ENCODE measurements around the gene LRATD1.
"Not testable (repeated sequence)": the region's sequence is repeated elsewhere in the genome, so short reads cannot be mapped to it uniquely, and the experiment has no call there.

The LRATD1 gene

GRCh38 chr2:14632133-14632936 lies at the start of gene LRATD1:
Gene LRATD1, plus strand, starts transcription at chr2:14632717. Its CDS starts 1,263 bp downstream, at chr2:14633980.
- peak; percentile 71 for DNase-seq

GRCh38 chr2:14583059-14583458 lies 49.5 kb upstream of the LRATD1 start:
- DNase-seq = no peak

GRCh38 chr2:14583802-14584201 lies 48.7 kb upstream of the LRATD1 start:
- DNase-seq = no peak

GRCh38 chr2:14587119-14587518 lies 45.4 kb upstream of the LRATD1 start:
- DNase-seq = no peak

GRCh38 chr2:14601156-14601770 lies 31.3 kb upstream of the LRATD1 start:
- no peak for DNase-seq

- DNase-seq = no peak
Measured at GRCh38 chr2:14602309-14602708, 30.2 kb upstream of the LRATD1 start.

- DNase-seq = no peak
Measured at GRCh38 chr2:14603676-14604075, 28.8 kb upstream of the LRATD1 start.

GRCh38 chr2:14608245-14608644 lies 24.3 kb upstream of the LRATD1 start:
- DNase-seq = no peak

GRCh38 chr2:14614017-14614416 lies 18.5 kb upstream of the LRATD1 start:
- DNase-seq = no peak

GRCh38 chr2:14615121-14615520 lies 17.4 kb upstream of the LRATD1 start:
- no peak for DNase-seq

- DNase-seq = no peak
Measured at GRCh38 chr2:14615760-14616159, 16.8 kb upstream of the LRATD1 start.

GRCh38 chr2:14616342-14616741 lies 16.2 kb upstream of the LRATD1 start:
- no peak for DNase-seq

GRCh38 chr2:14616950-14617349 lies 15.6 kb upstream of the LRATD1 start:
- no peak for DNase-seq

GRCh38 chr2:14619441-14619840 lies 13.1 kb upstream of the LRATD1 start:
- DNase-seq = no peak

- no peak for DNase-seq
Measured at GRCh38 chr2:14621114-14621513, 11.4 kb upstream of the LRATD1 start.

- DNase-seq = no peak
Measured at GRCh38 chr2:14621906-14622549, 10.5 kb upstream of the LRATD1 start.

GRCh38 chr2:14622550-14622939 lies 10.0 kb upstream of the LRATD1 start:
- not testable (repeated sequence) for DNase-seq

- no peak for DNase-seq
Measured at GRCh38 chr2:14623237-14623636, 9.3 kb upstream of the LRATD1 start.

GRCh38 chr2:14626873-14627272 lies 5.6 kb upstream of the LRATD1 start:
- DNase-seq = peak; percentile 54

GRCh38 chr2:14628901-14629300 lies 3.6 kb upstream of the LRATD1 start:
- no peak for DNase-seq

GRCh38 chr2:14631406-14632040 lies 994 bp upstream of the LRATD1 start:
- no peak for DNase-seq

GRCh38 chr2:14633061-14633460 lies 544 bp downstream of the LRATD1 start:
- no peak for DNase-seq

GRCh38 chr2:14633461-14634181 lies 1.1 kb downstream of the LRATD1 start:
- DNase-seq = peak; percentile 8
